K562 (cell line): ENCODE data around the gene CFL1. TPM values are rescaled to one million over a fixed set of nuclear protein-coding genes. Genes with fewer than 3 reads are reported as not detected.

ENCODE experiments used
- CBFA2T2 ChIP-seq: fragments of 450-650 bp; conservative IDR thresholded peaks from 2 replicates; pipeline ENCODE4 v1.6.1; 2017; ENCODE audit warnings: mild to moderate bottlenecking
- CGGBP1 ChIP-seq: fragments of 250-450 bp; sonication (Bioruptor Pico); IDR thresholded peaks from 2 replicates; pipeline ENCODE4 v1.9.0; 2021; ENCODE audit warnings: mild to moderate bottlenecking
- MEF2D ChIP-seq: conservative IDR thresholded peaks from 2 replicates; pipeline ENCODE4 v1.6.1; 2016; ENCODE audit warnings: low read depth, missing genetic modification characterization, missing compliant biosample characterization
- MTA2 ChIP-seq: fragments of 450-650 bp; IDR thresholded peaks from 2 replicates; pipeline ENCODE4 v1.6.1; 2016; ENCODE audit warnings: low read depth
- NUFIP1 ChIP-seq: fragments of 450-650 bp; IDR thresholded peaks from 2 replicates; pipeline ENCODE4 v1.6.1; 2018; ENCODE audit not compliant: partially characterized antibody
- SRF ChIP-seq, 2 experiments: fragments of 250-450, 450-650 bp in 1 of 2; sonication (Bioruptor Pico) in 1 of 2; sonication (generic) in 1 of 2; formaldehyde crosslinking; IDR thresholded peaks; 2 replicates each; pipeline versions ENCODE4 v1.5.0 to v1.5.1; 2020 to 2022; ENCODE audit warnings: mild to moderate bottlenecking in 1 of 2, missing genetic modification reagents in 1 of 2
- TBL1XR1 ChIP-seq, 2 experiments: IDR thresholded peaks; 2 replicates each; pipeline ENCODE4 v1.6.1; 2012; ENCODE audit warnings: improper control_type of control experiment in 2 of 2, low read length in 2 of 2, mild to moderate bottlenecking in 1 of 2
- ZBTB40 ChIP-seq, 2 experiments: fragments of 450-650 bp in 1 of 2; sonication (generic) in 1 of 2; formaldehyde crosslinking in 1 of 2; IDR thresholded peaks; 2 replicates each; pipeline versions ENCODE4 v1.7.1 to v1.9.0; 2016 to 2022; ENCODE audit warnings: inconsistent platforms in 1 of 2, mild to moderate bottlenecking in 1 of 2, missing genetic modification reagents in 1 of 2
- ZBTB7A ChIP-seq: IDR thresholded peaks from 2 replicates; pipeline ENCODE4 v1.6.1; 2011; ENCODE audit warnings: low read depth, mild to moderate bottlenecking, low read length, moderate library complexity, borderline replicate concordance; ENCODE audit not compliant: control insufficient read depth
- ZNF764 ChIP-seq: fragments of 250-450 bp; sonication (Bioruptor Pico); IDR thresholded peaks from 2 replicates; pipeline ENCODE4 v1.4.0; 2020; ENCODE audit warnings: low read depth, mild to moderate bottlenecking, moderate library complexity
- polyA plus RNA-seq, 8 experiments: library from polyadenylated mRNA; depleted of rRNA in 4 of 8; stranded (reverse) in 5 of 8; unstranded in 3 of 8; fragments of >200 nt; fragmentation: Nextera tagmentation in 2 of 8; fragmentation: Illumina TruSeq in 1 of 8; extraction: Ambion mirVana in 2 of 8; extraction: Trizol in 1 of 8; gene quantifications; 2 replicates each; pipeline versions ENCODE4 v1.2.1 to v1.2.3, GENCODE V29; 2011 to 2014; ENCODE audit warnings: inconsistent platforms in 1 of 8, missing spikeins in 1 of 8
- total RNA-seq, 7 experiments: library from RNA; depleted of rRNA in 6 of 7; stranded (reverse); fragments of >200 nt in 6 of 7; fragmentation: Illumina TruSeq in 2 of 7; extraction: Trizol in 2 of 7; gene quantifications; 2 replicates each; pipeline versions ENCODE4 v1.2.1 to v1.2.3, GENCODE V29; 2011 to 2021; ENCODE audit warnings: low replicate concordance in 1 of 7
- TF ChIP-seq, protein P1 (sequence below): fragments of 250-450 bp; sonication (Bioruptor Pico); IDR thresholded peaks from 2 replicates; pipeline ENCODE4 v1.5.1; 2021; ENCODE audit warnings: mild to moderate bottlenecking

The CFL1 gene
- total and polyA plus RNA-seq, 9 of the 15 experiments (the other 6 are each of a cell fraction or from before 2014, with no cell fraction given): 105 to 1,101 (median 859) TPM

DNA sequence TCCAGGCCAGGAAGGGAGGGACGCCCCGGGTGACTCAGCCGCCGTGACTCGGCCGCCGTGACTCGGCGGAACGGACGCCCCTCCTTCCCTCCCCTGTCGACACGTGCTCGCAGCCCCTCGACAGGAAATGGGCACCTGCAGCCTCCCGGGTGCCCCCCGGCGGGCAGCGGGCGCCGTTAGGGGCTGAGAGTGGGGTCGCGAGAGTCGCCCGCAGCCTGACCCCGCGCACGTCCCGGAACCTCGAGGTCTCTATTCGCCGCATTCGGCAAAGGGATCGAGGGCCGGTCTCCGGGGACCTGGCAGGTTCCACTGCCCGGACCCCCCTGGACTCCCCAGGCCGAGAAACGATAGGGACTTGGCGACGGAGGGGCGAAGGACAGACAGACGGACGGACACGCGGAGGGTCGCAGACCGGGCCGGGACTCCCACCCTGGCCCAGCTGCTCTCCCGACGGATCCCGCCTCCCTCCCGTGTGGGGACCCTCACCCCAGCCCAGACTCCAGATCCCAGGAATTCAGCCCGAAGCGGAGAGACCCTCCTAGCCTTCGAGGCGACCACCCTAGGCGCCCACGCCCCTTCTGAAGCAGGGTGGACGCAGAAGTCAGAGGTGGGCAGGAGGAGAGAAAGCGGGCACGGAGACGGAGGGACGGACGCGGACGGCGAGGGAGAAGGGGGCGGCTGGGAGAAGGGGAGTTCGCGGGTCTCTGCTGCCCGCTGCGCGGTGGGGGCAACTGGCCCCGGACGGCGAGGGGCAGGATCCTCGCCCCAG is 41.6 kb upstream of the CFL1 start (continued):
- TF ChIP-seq ZBTB40 (IDR thresholded peaks at IDR 0.05) (no peak), ZBTB40 (CRISPR knock-in tag; IDR thresholded peaks at IDR 0.05) (no peak; the same call in 1 of the 2 replicates), ZNF764 (CRISPR knock-in tag) (no peak), CGGBP1 (CRISPR knock-in tag) (no peak), MTA2 (no peak), CBFA2T2 (no peak), SRF (CRISPR knock-in tag; IDR thresholded peaks at IDR 0.05) (peak in 1 of 2 experiments; percentile 77; a peak in 2 of 4 replicates), TBL1XR1 (IDR thresholded peaks at IDR 0.05; ENCODE audit: low read length in 2 of 2) (peak in 1 of 2 experiments; percentile 27; a peak in 2 of 4 replicates), NUFIP1 (no peak), ZBTB7A (peak; percentile 96), MEF2D (tag) (0 out of 2 replicates have a peak, but pooled peaks have one; percentile 24)
- TF ChIP-seq, protein P1, sequence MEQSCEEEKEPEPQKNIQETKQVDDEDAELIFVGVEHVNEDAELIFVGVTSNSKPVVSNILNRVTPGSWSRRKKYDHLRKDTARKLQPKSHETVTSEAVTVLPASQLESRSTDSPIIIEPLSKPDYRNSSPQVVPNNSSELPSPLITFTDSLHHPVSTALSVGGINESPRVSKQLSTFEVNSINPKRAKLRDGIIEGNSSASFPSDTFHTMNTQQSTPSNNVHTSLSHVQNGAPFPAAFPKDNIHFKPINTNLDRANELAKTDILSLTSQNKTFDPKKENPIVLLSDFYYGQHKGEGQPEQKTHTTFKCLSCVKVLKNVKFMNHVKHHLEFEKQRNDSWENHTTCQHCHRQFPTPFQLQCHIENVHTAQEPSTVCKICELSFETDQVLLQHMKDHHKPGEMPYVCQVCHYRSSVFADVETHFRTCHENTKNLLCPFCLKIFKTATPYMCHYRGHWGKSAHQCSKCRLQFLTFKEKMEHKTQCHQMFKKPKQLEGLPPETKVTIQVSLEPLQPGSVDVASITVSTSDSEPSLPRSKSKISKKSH (CRISPR knock-in tag): no peak
